A549 (cell line): ENCODE measurements around the gene FGF8.

ENCODE experiments used
- CHD2 ChIP-seq: fragments of 150-350 bp; IDR thresholded peaks from 2 replicates; pipeline ENCODE4 v1.6.1; 2014; ENCODE audit warnings: low read length; ENCODE audit not compliant: partially characterized antibody
- TF ChIP-seq, protein P1 (sequence below): IDR thresholded peaks from 2 replicates; pipeline ENCODE4 v1.6.1; 2012
- TF ChIP-seq, protein P2 (sequence below): fragments of >200 bp; sonication (Bioruptor Twin); formaldehyde crosslinking; IDR thresholded peaks from 3 replicates; pipeline ENCODE4 v1.5.1; 2016

DNA sequence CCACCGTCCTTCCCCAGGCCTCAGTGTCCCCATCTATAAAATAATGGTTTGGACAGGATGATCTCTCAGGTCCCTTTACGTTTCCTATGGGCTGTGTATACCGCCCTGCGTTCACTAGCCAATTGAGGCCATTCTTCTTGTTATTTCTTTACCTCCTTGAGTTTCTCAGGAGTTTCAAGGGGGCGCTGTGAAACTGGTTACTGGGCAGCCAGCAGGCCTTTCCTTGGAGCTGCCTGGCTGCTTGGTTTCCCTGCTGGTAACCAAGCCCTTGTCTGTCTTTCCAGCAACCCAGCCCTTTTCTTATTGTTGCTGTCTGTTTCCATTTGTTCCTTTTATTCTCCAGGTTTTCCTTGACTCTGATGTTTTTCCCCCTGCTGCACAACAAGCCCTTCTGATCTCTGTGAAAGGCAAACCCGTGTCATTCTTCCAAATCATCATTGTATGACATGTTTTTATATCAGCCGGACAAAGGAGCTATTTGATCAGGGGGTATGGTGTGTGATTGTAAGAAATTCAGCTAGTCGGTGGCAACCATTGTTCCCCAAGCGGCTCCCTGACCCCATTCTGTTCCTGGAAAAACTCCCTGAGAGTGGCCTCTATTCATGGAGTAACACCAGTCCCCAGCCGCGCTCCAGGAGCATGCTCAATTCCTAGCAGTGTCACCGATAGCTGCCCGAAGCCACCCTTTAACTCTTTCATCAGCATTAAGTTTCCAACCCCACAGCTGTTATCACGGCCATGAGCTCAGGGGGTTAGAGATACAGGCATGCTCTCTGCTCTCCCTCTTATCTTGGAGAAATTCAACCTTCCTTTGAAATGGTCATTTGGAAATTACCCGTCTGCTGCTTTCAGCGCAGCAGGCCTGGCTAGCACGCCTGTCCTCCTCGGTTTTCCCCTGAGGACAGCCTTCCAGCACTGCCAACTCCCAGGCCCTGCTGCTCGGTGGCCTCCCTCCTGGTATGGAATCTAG is 26.6 kb downstream of the FGF8 start:
- no peak for TF ChIP-seq CHD2
- TF ChIP-seq, protein P1, sequence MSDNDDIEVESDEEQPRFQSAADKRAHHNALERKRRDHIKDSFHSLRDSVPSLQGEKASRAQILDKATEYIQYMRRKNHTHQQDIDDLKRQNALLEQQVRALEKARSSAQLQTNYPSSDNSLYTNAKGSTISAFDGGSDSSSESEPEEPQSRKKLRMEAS: no peak
- TF ChIP-seq, protein P2, sequence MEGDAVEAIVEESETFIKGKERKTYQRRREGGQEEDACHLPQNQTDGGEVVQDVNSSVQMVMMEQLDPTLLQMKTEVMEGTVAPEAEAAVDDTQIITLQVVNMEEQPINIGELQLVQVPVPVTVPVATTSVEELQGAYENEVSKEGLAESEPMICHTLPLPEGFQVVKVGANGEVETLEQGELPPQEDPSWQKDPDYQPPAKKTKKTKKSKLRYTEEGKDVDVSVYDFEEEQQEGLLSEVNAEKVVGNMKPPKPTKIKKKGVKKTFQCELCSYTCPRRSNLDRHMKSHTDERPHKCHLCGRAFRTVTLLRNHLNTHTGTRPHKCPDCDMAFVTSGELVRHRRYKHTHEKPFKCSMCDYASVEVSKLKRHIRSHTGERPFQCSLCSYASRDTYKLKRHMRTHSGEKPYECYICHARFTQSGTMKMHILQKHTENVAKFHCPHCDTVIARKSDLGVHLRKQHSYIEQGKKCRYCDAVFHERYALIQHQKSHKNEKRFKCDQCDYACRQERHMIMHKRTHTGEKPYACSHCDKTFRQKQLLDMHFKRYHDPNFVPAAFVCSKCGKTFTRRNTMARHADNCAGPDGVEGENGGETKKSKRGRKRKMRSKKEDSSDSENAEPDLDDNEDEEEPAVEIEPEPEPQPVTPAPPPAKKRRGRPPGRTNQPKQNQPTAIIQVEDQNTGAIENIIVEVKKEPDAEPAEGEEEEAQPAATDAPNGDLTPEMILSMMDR: 0 out of 3 replicates have a peak, but pooled peaks have one; percentile 7
